NCI-H524 treated with DMSO at 0.1 percent for 48 hours (cell line): ENCODE measurements around the gene LGI1.

Experiments used
- DNase-seq: peaks from one replicate; lab custom pipeline; 2025; lab: John Stamatoyannopoulos, UW

Gene LGI1

GRCh38 chr10:93757801-93758507 lies at the start of gene LGI1:
Gene LGI1 (plus strand): TSS chr10:93757936. CDS start chr10:93758145, 209 bp downstream.
- DNase-seq = no peak

- DNase-seq = no peak
Measured at GRCh38 chr10:93710333-93710909, 47.3 kb upstream of the LGI1 start.

GRCh38 chr10:93711891-93712290 lies 45.8 kb upstream of the LGI1 start:
- DNase-seq = no peak

GRCh38 chr10:93712593-93712992 lies 45.1 kb upstream of the LGI1 start:
- DNase-seq = no peak

- DNase-seq = no peak
Measured at GRCh38 chr10:93715345-93715744, 42.4 kb upstream of the LGI1 start.

GRCh38 chr10:93716766-93717165 lies 41.0 kb upstream of the LGI1 start:
- DNase-seq = no peak

- no peak for DNase-seq
Measured at GRCh38 chr10:93718937-93719725, 38.6 kb upstream of the LGI1 start.

- no peak for DNase-seq
Measured at GRCh38 chr10:93719901-93720300, 37.8 kb upstream of the LGI1 start.

GRCh38 chr10:93722550-93722949 lies 35.2 kb upstream of the LGI1 start:
- DNase-seq = no peak

GRCh38 chr10:93723153-93723552 lies 34.6 kb upstream of the LGI1 start:
- no peak for DNase-seq

- no peak for DNase-seq
Measured at GRCh38 chr10:93726024-93726423, 31.7 kb upstream of the LGI1 start.

GRCh38 chr10:93741367-93741766 lies 16.4 kb upstream of the LGI1 start:
- no peak for DNase-seq

- DNase-seq = no peak
Measured at GRCh38 chr10:93742633-93743349, 14.9 kb upstream of the LGI1 start.

GRCh38 chr10:93745408-93746065 lies 12.2 kb upstream of the LGI1 start:
- DNase-seq = no peak

GRCh38 chr10:93746844-93747284 lies 10.9 kb upstream of the LGI1 start:
- no peak for DNase-seq

GRCh38 chr10:93749218-93749799 lies 8.4 kb upstream of the LGI1 start:
- no peak for DNase-seq

- no peak for DNase-seq
Measured at GRCh38 chr10:93751124-93751523, 6.6 kb upstream of the LGI1 start.

- no peak for DNase-seq
Measured at GRCh38 chr10:93751832-93752231, 5.9 kb upstream of the LGI1 start.

- DNase-seq = no peak
Measured at GRCh38 chr10:93752761-93753160, 5.0 kb upstream of the LGI1 start.

- no peak for DNase-seq
Measured at GRCh38 chr10:93753621-93754250, 4.0 kb upstream of the LGI1 start.

GRCh38 chr10:93754761-93755160 lies 3.0 kb upstream of the LGI1 start:
- no peak for DNase-seq
